IPS-NIHi7 (cell line): ENCODE measurements around the gene MATK.
A peak's percentile ranks its signal among the peaks of the same experiment; 100 is the strongest.

Experiments used
- DNase-seq: peaks from one replicate; pipeline ENCODE4 v3.0.0; 2012; ENCODE audit warnings: mixed read lengths; ENCODE audit errors: extremely low spot score

MATK gene

DNA sequence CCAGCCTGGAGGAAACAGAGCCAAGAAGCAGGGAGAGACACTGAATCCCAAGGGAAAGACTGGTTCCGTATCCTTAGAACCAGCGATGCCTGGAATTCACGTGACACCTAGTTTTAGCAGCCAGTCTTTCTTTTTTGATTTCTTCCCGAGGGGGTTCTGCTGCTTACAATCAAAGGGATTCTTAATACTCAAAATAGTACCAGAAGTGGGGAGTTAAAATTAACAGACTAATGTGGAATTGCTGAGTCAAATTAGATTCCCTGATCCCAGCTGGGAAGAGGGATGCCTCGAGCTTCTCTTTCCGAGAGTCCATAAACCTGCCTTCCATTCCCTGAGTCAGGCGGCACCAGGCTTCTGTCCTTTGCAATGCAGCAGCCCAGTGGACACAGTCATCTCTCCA is 4.8 kb upstream of the MATK start:
- DNase-seq = no peak

GRCh38 chr19:3790209-3790734 is 4.1 kb upstream of the MATK start:
- DNase-seq = no peak

GRCh38 chr19:3788996-3789778 is 3.0 kb upstream of the MATK start:
- no peak for DNase-seq

- no peak for DNase-seq
Observed at GRCh38 chr19:3785451-3785937, 687 bp downstream of the MATK start.

DNA sequence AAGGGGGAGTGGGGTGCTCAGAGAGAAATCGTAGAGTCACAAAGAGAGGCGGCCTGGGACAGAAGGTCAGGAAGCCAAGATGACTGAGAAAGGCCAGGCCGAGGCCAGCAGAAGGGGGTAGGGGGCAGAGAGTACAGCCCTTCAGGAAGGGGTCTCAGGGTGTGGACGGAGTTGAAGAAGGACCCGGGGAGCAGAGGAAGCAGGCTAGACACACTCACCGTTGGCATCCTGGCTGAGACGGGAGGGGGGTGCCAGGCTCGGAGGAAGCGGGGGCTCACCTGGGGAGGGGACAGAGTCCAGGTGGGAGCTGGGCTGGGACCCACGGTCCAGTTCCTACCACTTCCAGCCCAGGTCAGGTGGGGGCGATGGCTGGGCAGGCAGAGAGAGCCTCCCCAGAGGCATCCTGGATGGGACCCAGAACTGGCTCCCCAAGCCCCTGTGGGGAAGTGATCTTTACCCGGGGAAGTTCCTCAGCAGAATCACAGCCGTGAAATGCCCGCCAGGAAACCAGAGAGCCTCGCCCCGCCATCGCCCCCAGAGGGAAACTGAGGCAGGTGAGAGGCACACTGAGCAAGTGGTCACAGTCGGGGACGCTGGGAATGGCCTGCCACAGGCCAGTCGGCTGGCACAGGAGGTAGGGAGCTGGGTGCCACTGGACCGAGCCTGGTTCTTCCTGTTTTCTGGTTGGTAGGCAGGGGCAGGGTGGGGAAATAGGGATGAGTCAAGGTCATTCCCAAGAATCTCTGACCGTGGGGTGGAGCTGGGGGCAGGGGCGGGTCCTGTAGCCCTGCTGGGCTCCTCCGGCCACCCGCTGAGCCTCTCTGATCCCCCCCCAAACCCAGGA is 1.4 kb downstream of the MATK start:
- peak; percentile 41 for DNase-seq

DNA sequence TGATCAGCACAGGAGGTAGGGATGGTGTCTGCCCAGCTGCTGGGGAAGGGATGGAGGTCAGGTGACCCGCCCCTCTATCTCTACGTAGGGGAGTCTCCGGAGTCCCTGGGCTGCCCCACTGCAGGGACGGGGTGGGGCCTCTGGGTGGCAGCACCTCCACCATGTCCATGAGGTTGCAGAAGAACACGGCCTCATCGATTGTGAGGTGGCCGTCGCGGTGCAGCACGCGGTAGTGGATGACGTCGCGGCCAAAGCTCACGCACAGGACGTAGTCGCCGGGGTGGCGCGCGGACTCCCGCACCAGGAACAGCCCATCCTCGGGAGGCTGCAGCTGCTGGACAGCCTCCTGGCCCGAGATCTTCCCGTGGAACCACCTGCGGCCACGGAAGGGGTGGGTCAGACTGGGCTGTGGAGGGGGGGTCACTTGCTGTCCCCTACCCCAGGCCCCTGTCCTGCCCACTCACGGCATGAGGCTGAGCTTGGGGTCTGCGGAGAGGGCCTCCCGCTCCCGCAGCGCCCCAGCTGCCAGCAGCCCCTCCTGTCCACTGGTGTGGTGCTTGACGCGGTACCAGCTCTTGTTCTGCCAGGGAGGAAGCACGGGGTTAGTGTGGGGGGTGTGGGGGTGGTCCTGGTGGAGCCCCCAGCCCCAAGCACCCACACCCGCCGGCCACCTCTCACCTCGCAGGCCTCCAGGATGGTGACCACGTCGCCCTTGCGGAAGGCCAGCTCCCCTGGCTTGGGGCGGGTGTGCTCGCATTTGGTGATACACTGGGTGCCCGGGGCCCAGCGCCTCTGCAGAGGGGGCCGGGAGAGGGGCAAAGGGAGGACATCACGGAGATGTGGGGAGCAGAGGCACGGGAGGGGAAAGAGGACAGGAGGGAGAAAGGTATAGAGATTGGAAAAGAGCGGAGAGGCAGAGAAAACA is 2.3 kb downstream of the MATK start:
- peak; percentile 85 for DNase-seq

GRCh38 chr19:3782903-3783302 is 3.3 kb downstream of the MATK start:
- DNase-seq = no peak

- DNase-seq = no peak
Observed at GRCh38 chr19:3782330-3782729, 3.9 kb downstream of the MATK start.

- no peak for DNase-seq
Observed at GRCh38 chr19:3781603-3782002, 4.6 kb downstream of the MATK start.

DNA sequence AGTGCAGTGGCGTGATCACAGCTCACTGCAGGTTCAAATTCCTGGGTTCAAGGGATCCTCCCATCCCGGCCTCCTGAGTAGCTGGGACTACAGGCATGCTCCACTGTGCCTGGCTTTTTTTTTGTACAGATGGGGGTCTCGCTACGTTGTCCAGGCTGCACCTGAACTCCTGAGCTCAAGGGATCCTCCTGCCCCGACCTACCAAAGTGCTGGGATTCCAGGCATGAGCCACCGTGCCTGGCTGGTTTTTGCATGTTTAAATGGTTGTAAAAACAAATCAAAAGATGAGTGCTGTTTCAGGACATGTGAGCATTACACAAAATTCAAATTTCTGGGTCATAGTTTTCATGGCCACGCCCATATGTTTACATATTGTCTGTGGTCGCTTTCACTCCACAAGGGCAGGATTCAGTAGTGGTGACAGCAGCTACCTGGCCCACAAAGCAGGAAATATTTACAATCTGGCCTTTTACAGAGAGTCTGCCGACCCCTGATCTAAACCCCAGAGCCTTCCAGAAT is 5.3 kb downstream of the MATK start:
- no peak for DNase-seq

- no peak for DNase-seq
Observed at GRCh38 chr19:3778899-3779723, 7.1 kb downstream of the MATK start.

- DNase-seq = no peak
Observed at GRCh38 chr19:3778104-3778867, 7.9 kb downstream of the MATK start.

DNA sequence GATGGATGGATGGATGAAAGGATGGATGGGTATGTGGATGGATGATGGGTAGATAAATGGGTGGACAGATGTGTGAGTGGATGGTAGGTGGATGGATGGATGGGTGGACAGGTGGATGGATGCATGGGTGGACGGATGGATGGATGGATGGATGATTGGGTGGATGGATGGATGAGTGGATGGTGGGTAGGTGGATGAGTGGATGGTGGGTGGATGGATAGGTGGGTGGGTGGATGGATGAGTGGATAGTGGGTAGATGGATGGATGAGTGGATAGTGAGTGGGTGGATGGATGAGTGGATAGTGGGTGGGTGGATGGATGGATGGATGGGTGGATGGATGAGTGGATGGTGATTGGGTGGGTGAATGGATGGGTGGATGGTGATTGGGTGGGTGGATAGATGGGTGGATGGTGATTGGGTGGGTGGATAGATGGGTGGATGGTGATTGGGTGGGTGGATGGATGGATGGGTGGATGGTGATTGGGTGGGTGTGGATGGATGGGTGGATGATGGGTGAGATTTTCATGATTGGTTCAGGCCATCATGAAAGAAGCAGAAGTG is 9.6 kb downstream of the MATK start:
- DNase-seq = no peak

DNA sequence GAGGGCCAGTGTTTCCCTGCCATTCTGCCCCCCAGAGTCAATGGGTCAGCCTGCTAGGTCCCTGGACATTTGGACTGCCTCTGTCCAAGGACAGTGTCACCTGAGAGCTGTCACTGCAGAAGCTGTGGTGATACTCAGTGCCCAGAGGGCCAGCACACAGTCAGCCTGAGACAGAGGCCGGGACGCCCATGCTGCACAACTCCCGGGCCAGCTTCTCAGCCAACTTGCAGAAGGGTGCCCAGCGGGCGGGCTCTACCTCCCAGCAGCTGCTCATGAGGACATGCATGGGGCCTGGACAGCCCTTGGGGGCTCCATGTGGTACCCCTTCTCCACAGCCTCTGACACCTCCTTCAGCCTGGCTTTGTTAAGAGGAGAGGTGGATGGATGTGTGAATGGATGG is 10.3 kb downstream of the MATK start:
- no peak for DNase-seq

GRCh38 chr19:3775374-3775711 is 10.8 kb downstream of the MATK start:
- no peak for DNase-seq

- no peak for DNase-seq
Observed at GRCh38 chr19:3774621-3775373, 11.4 kb downstream of the MATK start.

- DNase-seq = no peak
Observed at GRCh38 chr19:3773814-3774515, 12.2 kb downstream of the MATK start.

- no peak for DNase-seq
Observed at GRCh38 chr19:3771906-3772455, 14.2 kb downstream of the MATK start, which contains the start of gene RAX2. Gene RAX2, minus strand, starts transcription at chr19:3772228. Its CDS starts 486 bp downstream, at chr19:3771742.
